ENCODE results near the gene RNASE13.

The RNASE13 gene

GRCh38 chr14:21054123-21054767 lies 19.6 kb upstream of the RNASE13 start:
- Histone ChIP-seq H3K4me2 (ENCODE audit: low read length) (no peak overlapping the region), H3K9me2 (ENCODE audit: low read depth, low read length) (no peaks in the 10 kb centered on the region), H3K9me3 (ENCODE audit: low read length) (no peaks in the 10 kb centered on the region), H3F3A (ENCODE audit: insufficient read depth, low read length) (no peaks in the 10 kb centered on the region), H3K4me1 (ENCODE audit: insufficient read depth, low read length, severe bottlenecking) (no peaks in the 10 kb centered on the region), H3K9ac (ENCODE audit: low read length) (no peak overlapping the region), H3K27me3 (ENCODE audit: insufficient read depth, low read length) (peaks cover 8% of the 10 kb centered on the region; the same call in 1 of the 2 replicates), H4K20me1 (ENCODE audit: insufficient read depth, low read length) (no peaks in the 10 kb centered on the region), H3K4me3 (ENCODE audit: low read depth, low read length, poor library complexity, severe bottlenecking) (no peak overlapping the region), H3K79me2 (ENCODE audit: insufficient read depth, low read length) (no peaks in the 10 kb centered on the region), H3K36me3 (ENCODE audit: insufficient read depth, low read length) (no peaks in the 10 kb centered on the region), H2AFZ (ENCODE audit: low read length) (no peak overlapping the region), H3K27ac (ENCODE audit: low read depth, low read length, poor library complexity, severe bottlenecking) (no peak overlapping the region)
- TF ChIP-seq CTCF (IDR thresholded peaks at IDR 0.05; ENCODE audit: low read length) = no peak
- TF ChIP-seq EZH2 (IDR thresholded peaks at IDR 0.05; ENCODE audit: borderline replicate concordance, low read length) = no peak

GRCh38 chr14:21053184-21054122 lies 18.8 kb upstream of the RNASE13 start:
- H3K4me2 ChIP-seq (ENCODE audit: low read length) = no peak overlapping the region

GRCh38 chr14:21050597-21050996 lies 16.0 kb upstream of the RNASE13 start:
- Histone ChIP-seq H3K9me2 (ENCODE audit: low read depth, low read length) (no peaks in the 10 kb centered on the region), H3K9me3 (ENCODE audit: low read length) (no peaks in the 10 kb centered on the region), H3F3A (ENCODE audit: insufficient read depth, low read length) (no peaks in the 10 kb centered on the region), H4K20me1 (ENCODE audit: insufficient read depth, low read length) (no peaks in the 10 kb centered on the region), H3K79me2 (ENCODE audit: insufficient read depth, low read length) (no peaks in the 10 kb centered on the region), H3K9ac (ENCODE audit: low read length) (no peak overlapping the region), H3K4me3 (ENCODE audit: low read depth, low read length, poor library complexity, severe bottlenecking) (no peak overlapping the region), H3K36me3 (ENCODE audit: insufficient read depth, low read length) (no peaks in the 10 kb centered on the region), H3K4me2 (ENCODE audit: low read length) (no peak overlapping the region), H3K4me1 (ENCODE audit: insufficient read depth, low read length, severe bottlenecking) (no peaks in the 10 kb centered on the region), H3K27me3 (ENCODE audit: insufficient read depth, low read length) (peaks cover 4% of the 10 kb centered on the region; the same call in 1 of the 2 replicates), H2AFZ (ENCODE audit: low read length) (no peak overlapping the region), H3K27ac (ENCODE audit: low read depth, low read length, poor library complexity, severe bottlenecking) (no peak overlapping the region)
- no peak for TF ChIP-seq EZH2 (IDR thresholded peaks at IDR 0.05; ENCODE audit: borderline replicate concordance, low read length)

More at GRCh38 chr14:21053184-21054122, 18.8 kb upstream of the RNASE13 start:
- H3K27ac ChIP-seq (ENCODE audit: low read depth, low read length, poor library complexity, severe bottlenecking) = no peak overlapping the region
- H3K9me2 ChIP-seq (ENCODE audit: low read depth, low read length) = no peaks in the 10 kb centered on the region
- no peaks in the 10 kb centered on the region for H3K79me2 ChIP-seq (ENCODE audit: insufficient read depth, low read length)
- TF ChIP-seq CTCF (IDR thresholded peaks at IDR 0.05; ENCODE audit: low read length) (no peak), EZH2 (IDR thresholded peaks at IDR 0.05; ENCODE audit: borderline replicate concordance, low read length) (no peak)
- H4K20me1 ChIP-seq (ENCODE audit: insufficient read depth, low read length) = no peaks in the 10 kb centered on the region
- H3K9me3 ChIP-seq (ENCODE audit: low read length) = no peaks in the 10 kb centered on the region
- H3K4me3 ChIP-seq (ENCODE audit: low read depth, low read length, poor library complexity, severe bottlenecking) = no peak overlapping the region
- H3K9ac ChIP-seq (ENCODE audit: low read length) = no peak overlapping the region
- no peaks in the 10 kb centered on the region for H3K4me1 ChIP-seq (ENCODE audit: insufficient read depth, low read length, severe bottlenecking)
- no peaks in the 10 kb centered on the region for H3F3A ChIP-seq (ENCODE audit: insufficient read depth, low read length)
- H3K27me3 ChIP-seq (ENCODE audit: insufficient read depth, low read length) = peaks cover 8% of the 10 kb centered on the region; the same call in 1 of the 2 replicates
- no peak overlapping the region for H2AFZ ChIP-seq (ENCODE audit: low read length)
- no peaks in the 10 kb centered on the region for H3K36me3 ChIP-seq (ENCODE audit: insufficient read depth, low read length)

All from OCI-LY1 (cell line).